KOPT-K1 (cell line): ENCODE results near the gene UGT8.
"Not testable (repeated sequence)": the region's sequence is repeated elsewhere in the genome, so short reads cannot be mapped to it uniquely, and the experiment has no call there.

Experiments
- H3K27ac ChIP-seq: fragments of 200-600 bp; sonication (generic); 2 replicates; pipeline ENCODE4 v1.5.1; 2016; ENCODE audit warnings: antibody characterized with exemption, mild to moderate bottlenecking, low read depth, low read length; ENCODE audit not compliant: poor library complexity, severe bottlenecking
- H3K36me3 ChIP-seq: fragments of 200-600 bp; sonication (generic); 2 replicates; pipeline ENCODE4 v1.5.1; 2017; ENCODE audit warnings: antibody characterized with exemption, mild to moderate bottlenecking, low read length, moderate library complexity; ENCODE audit not compliant: insufficient read depth
- H3K9me3 ChIP-seq: fragments of 200-600 bp; sonication (generic); 2 replicates; pipeline ENCODE4 v1.5.1; 2017; ENCODE audit warnings: antibody characterized with exemption, low read length, mild to moderate bottlenecking; ENCODE audit not compliant: insufficient read depth, poor library complexity, severe bottlenecking

UGT8 gene

DNA sequence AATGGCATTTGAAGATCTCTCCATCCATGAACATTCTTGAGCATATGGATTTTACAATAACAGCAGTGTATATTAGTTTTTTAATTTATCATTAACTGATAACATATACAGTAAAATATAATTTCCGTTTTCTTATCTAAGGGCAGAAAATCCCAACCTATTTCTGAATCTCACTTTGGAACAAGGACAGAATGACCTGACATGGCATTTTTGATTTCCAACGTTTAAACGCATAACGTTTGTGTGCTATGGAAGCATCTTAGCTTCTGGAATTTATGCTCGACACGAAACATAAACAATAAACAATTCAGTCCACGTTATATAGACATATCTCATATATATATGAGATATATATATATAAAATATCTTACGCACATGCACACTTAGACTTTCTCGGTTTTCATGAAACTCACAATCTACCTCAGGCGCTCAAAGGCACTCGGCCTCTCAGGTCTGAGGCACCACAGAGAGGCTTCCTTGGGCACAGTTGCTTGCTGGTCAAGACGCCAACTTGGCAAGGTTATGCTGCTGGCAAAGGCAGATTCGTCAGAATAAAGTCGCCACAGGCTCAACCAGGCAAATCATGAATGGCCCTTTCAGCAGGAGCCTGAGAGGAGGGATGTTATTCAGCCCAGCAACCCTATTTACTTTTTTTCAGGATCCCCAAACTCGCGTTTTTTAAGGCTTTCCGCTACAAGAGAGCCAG is 1.0 kb upstream of the UGT8 start:
- Histone ChIP-seq H3K27ac (no peak overlapping the region), H3K36me3 (no peaks in the 10 kb centered on the region), H3K9me3 (peaks cover 10% of the 10 kb centered on the region)

DNA sequence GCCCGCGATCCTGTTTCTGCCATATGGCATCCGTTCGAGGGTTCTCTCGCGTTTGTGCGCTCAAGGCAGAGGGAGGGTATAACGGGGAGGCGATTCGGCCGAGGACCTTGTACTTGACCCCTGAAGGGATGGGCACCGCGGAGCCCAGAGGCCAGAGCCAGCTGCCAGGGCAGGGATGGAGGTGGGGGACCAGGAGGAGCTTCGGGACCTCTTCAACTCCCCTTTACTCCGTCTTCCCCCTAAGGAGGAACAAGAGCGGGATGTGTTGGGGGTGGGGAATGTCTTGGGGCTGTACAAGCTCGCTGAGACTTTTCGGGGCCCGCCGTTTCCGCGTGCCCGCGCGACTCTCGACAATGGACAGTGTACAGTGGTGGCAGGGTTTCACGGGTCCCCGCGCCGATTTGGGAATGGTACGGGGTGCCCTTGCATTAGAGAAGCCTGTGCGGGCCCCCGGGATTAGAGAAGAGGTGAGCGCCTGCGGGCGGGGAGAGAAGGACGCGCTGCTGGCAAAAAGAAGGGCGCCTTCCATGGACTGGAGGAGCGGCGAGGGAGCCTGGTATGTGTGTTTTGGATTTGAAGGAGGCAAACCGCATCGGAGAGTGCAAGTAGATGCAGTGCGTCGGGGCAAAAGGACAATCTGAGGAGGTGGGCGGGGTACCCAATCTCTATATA is 760 bp downstream of the UGT8 start:
- H3K27ac ChIP-seq = no peak overlapping the region

DNA sequence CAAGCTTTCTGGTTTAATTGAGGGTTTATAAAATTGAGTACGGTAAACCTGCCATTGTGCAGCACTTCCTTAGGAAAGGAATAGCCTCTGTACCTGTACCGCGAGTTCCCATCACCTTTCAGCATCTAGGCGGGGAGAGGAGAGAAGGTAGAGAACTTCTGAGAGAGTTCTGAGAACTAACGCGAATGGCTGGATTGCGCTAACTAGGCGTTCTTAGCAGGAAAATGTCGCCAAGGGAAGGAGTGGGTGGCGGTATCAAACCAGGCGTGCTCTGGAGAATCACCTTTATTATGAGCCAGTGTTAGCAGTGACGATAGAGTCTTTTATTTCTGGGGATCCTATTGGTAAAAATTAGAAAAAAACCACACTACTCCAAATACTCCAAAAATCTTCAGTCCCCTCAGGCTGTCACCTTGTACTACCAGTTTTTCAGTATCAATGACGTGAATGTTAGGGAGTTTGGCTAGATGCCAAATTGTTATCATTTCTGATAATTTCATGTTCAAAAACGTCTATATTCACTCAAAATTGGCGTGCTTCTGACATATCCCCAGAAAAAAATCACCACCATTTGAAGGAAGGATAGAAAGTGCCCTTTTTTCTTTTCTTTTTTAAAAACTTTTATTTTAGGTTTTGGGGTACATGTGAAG is 1.4 kb downstream of the UGT8 start:
- Histone ChIP-seq H3K36me3 (no peaks in the 10 kb centered on the region), H3K9me3 (peaks cover 10% of the 10 kb centered on the region), H3K27ac (no peak overlapping the region)

More for the DNA sequence above, 760 bp downstream of the UGT8 start:
- H3K36me3 ChIP-seq = no peaks in the 10 kb centered on the region
- peaks cover 10% of the 10 kb centered on the region for H3K9me3 ChIP-seq

DNA sequence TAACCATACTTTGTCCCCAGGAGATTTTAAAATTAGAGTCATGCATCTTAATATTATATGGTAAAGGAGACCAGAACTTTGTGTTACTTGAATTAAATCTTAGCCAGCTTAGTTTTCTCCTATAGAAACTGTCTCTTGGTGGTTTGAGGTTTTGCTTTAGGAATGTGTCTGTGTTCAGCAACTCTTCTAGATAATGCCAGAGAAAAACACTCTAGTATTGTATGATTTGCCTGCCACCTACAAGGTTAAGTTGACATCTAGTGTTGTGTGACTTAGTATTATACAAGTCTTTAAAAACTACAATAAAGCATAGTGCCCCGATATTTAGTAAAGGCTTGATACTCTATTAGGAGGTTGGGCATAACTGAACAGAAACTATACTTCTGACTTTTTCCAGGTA is 2.1 kb downstream of the UGT8 start:
- H3K36me3 ChIP-seq = no peaks in the 10 kb centered on the region
- peaks cover 10% of the 10 kb centered on the region for H3K9me3 ChIP-seq
- no peak overlapping the region for H3K27ac ChIP-seq

DNA sequence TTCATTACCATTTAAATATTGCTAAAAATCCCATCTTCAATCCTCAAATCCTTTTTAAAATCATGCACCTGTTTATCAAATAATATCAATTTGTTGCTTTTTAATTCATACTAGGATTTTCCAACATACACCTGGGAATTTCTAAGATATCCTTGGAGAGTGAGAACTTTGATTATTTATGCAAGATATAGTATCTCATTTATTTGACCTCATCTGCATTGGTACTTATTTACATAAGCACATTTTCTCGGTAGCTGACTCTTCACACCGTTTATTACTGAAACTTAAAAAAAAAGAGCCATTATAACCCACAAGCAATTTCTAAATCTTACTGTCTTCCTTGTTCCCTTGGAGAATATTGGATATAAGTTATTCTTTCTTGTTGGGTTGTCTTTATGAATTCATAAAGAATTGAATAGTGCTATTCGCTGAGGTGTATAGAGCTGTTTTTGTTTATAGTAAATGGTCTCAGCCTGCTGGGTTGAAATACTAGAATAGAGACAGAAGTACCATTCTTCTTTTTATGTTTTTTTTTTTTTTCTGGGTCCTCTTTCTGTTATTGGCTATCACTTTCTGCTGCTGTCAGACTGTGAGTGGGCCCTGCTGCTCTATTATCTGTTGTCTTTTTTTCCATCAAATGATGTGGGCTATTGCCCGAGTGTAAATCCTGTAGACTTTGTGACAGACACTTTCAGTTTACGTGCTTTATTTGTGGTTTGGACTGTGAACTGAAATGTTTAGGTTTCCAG is 2.9 kb downstream of the UGT8 start:
- Histone ChIP-seq H3K36me3 (no peaks in the 10 kb centered on the region), H3K9me3 (peaks cover 10% of the 10 kb centered on the region), H3K27ac (no peak overlapping the region)

DNA sequence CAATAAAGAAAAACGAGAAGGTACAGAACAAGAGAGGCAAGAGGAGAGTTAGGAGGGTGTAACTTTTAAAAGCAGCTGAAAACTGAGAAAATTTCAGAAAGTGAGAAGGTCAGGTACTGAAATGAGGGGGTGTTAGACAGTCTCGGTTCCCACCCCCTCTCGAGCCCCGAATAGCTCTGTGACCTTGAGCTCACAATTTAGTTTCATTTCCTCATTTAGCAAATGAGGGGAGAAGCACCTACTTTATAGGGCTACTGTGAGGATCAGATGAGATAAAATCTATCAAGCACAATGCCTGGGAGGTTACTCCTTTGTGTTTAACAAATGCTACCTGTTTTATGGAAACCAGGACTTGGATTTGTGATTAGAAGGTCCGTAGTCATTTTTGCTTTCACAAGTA is 4.9 kb downstream of the UGT8 start:
- Histone ChIP-seq H3K27ac (no peak overlapping the region), H3K9me3 (peaks cover 3% of the 10 kb centered on the region), H3K36me3 (no peaks in the 10 kb centered on the region)

DNA sequence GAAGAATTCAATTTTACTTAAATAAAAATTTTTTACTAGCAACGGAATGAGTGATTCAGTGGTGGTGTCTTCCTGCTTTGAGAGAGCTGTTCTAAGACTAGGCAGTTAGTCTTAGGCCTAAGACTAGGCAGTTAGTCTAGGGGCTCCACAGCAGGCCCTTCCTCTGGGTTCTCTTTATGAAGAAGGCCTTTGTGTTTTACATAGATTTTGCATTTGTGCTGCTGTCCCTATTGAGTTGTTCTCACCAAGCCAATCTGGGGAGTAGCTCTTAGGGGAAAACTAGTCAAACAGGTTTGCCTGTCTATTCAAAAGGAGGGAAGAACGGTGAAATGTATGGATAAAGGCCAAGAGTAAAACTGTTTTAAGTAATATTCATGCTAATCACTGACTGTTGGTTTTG is 7.6 kb downstream of the UGT8 start:
- Histone ChIP-seq H3K36me3 (no peaks in the 10 kb centered on the region), H3K9me3 (no peaks in the 10 kb centered on the region), H3K27ac (no peak overlapping the region)

DNA sequence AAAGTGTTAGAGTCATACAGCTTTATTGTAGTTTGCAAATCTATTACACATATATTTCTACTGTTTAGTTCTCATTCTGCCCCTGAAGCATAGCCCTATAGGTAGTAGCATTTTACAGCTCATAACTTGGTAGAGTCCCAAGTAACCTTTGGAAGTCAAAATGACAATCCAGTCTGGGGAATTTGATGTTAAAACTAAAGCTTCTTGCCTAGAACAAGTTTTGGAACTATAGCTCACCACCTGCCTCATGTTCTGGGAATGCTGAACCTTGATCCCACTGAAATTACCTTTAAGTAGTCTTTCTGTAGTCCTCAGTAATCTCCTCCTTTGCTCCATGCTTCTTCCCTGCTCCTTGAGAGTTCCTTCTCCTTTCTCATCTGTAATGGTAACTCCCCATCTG is 8.4 kb downstream of the UGT8 start:
- Histone ChIP-seq H3K36me3 (no peaks in the 10 kb centered on the region), H3K27ac (no peak overlapping the region)

DNA sequence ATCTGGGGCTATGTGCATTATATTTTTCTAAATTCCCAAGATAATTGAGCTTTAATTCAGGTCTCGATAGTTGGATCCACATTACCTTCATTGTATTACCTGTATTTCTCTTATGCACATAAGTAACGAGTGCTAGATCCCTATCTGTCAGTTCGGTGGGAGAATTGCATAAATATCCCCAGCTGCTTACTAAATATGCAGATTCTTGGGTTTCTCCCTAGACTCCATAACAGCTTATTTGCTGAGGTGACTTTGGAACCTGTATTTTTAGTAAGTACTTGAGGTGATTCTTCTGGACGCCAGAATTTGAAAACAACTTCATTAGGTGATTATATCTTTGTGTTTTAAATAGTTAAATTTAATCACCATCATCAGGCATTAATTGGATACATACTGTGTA is 15.0 kb downstream of the UGT8 start:
- Histone ChIP-seq H3K9me3 (no peaks in the 10 kb centered on the region), H3K36me3 (no peaks in the 10 kb centered on the region)

More for the DNA sequence above, 8.4 kb downstream of the UGT8 start:
- no peaks in the 10 kb centered on the region for H3K9me3 ChIP-seq

DNA sequence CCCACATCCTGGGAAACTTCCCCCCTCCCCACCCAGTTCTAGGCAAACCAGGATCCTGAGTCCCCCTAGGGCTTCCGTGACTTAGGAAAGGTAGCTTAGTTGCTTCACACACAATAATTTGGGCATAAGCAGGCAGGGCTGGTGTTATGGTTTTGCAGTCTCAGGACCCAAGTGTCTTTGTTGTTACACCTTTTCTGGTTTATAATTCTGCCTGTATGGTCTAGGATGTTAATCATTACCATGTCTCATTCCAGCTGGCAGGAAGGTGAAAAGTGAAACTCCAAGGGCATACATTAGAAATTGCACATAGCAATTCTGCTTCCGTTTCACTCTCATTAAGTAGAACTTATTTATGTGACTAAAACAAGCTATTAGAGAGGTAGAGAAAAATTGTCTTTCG is 16.8 kb downstream of the UGT8 start:
- no peaks in the 10 kb centered on the region for H3K36me3 ChIP-seq
- H3K27ac ChIP-seq = no peak overlapping the region
- H3K9me3 ChIP-seq = no peaks in the 10 kb centered on the region

More for the DNA sequence above, 15.0 kb downstream of the UGT8 start:
- no peak overlapping the region for H3K27ac ChIP-seq

DNA sequence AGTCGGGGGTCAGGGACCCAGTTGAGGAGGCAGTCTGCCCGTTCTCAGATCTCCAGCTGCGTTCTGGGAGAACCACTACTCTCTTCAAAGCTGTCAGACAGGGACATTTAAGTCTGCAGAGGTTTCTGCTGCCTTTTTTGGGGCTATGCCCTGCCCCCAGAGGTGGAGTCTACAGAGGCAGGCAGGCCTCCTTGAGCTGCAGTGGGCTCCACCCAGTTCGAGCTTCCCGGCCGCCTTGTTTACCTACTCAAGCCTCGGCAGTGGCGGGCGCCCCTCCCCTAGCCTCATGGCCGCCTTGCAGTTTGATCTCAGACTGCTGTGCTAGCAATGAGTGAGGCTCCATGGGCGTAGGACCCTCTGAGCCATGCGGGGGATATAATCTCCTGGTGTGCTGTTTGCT is 17.4 kb downstream of the UGT8 start:
- not testable (repeated sequence) for H3K9me3 ChIP-seq, H3K27ac ChIP-seq, H3K36me3 ChIP-seq

DNA sequence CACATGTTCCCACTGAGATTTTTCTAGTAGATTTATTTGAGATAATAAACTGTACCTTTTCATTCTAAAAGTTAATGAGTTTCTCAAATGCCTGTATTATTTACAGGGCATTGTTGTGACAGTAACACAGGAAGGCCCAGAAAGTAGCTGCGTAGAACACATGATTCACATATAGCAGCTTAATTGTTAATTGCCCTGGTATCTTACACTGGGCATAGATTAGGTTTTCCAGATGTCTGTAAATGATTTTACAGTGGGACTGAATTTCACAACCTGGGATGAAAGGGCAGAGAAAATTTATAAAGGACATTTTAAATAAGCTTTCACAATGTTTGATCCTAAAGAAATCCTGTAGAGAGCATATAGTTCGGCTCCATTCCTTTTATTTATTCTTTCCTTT is 27.6 kb downstream of the UGT8 start:
- no peaks in the 10 kb centered on the region for H3K36me3 ChIP-seq
- H3K9me3 ChIP-seq = no peaks in the 10 kb centered on the region

DNA sequence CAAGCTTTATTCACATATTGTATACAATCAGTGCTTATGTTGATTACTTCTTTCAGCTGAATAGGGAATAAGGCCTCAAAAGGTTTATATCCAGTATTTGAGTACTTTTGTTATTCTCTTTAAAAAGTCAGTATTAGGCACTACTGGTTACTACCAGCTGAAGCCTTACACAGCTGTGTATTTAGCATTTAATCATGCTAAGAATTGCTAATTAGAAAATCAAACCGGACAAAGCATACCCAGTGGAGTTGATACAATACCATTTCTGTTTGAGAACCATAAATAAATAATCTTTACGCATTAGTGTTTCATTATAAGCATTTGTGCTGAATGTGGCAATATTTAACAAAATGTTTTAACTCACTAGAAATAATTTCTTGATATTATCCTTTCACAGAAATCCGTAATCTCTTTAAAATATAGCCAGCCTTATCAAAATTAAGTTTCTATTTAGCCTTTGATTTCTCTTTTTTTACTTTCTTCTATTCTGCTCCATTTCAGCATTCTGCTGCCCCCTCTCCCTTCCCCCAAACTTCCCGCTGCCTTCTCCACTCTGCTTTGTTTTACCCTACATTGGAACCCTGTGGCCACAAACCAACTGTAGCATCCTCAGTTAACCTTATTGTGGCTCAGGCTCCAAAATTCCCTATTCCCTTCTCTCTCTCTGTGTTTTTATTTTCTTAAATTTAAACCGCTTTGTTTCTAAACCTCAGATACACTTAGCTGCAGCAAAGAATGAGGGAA is 37.8 kb downstream of the UGT8 start:
- no peak overlapping the region for H3K27ac ChIP-seq
- no peaks in the 10 kb centered on the region for H3K9me3 ChIP-seq
- H3K36me3 ChIP-seq = no peaks in the 10 kb centered on the region

More for the DNA sequence above, 27.6 kb downstream of the UGT8 start:
- no peak overlapping the region for H3K27ac ChIP-seq

DNA sequence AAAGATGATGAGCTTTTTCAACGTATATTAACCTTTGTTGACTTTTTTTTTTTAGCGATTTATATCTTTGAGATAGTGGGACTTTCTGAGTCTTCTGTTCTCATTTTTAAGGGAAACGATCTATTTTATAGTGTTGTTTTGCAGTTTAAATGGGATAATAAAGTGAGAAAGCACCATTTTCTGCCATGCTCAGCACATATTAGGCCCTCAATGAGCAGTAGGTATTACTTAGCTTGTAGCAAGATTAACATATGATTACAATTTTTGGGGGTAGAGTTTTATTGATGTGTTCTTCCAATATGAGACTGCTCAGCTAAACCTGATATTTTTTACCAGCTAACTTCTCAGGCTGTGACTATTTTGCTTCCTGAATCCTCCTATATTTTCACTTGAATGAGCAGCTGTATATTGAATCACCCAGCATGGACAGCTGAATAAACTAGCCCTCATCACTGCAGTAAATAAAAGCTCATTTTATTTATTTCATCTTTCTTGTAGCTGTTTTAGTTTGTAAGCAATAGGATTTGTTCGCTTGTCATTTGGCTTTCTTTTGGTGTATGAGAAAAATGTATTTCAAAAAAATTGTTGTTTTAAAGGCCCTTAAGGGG is 43.7 kb downstream of the UGT8 start:
- Histone ChIP-seq H3K27ac (no peak overlapping the region), H3K36me3 (no peaks in the 10 kb centered on the region)

More for the DNA sequence above, 43.7 kb downstream of the UGT8 start:
- no peaks in the 10 kb centered on the region for H3K9me3 ChIP-seq
